Activated gamma-delta T cell (primary cell): ENCODE results near the gene GLG1.

Source experiments
- DNase-seq: peaks from one replicate; lab custom pipeline; 2025; lab: John Stamatoyannopoulos, UW

The GLG1 gene

DNA sequence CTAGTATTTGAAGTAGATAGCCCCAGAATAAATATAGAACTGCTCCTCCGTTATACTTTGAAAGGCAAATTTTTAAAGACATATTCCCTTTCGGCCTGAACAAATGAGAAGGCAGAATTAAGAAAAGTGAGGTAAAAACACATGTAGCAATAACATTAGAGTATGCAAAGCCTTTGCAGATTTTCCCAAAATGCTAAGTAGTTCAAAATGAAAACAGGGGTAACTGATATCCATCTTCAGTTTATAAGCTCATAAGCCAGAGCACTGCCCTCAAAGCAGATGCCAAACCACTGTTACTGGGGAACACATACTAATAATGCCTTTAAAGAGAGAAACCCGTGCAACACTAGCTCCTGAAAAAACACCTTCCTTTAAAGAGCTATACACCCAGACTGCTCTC, 134.4 kb downstream of the GLG1 start:
- DNase-seq: no peak

DNA sequence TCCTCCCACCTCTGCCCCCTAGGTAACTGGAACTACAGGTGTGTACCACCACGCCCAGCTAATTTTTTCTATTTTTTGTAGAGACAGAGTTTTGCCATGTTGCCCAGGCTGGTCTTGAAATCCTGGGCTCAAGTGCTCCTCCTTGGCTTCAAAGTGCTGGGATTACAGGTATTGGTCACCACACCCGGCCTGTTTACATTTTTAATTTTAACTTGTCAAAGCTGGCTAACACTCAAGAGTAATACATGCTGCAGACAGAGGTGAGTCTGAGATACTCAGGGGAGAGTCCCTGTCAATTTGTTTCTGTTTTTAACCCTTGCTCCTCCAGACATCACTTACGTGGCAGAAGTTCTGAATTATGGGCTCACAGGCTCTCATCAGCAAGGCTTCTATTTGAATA, 134.9 kb downstream of the GLG1 start:
- DNase-seq: no peak

DNA sequence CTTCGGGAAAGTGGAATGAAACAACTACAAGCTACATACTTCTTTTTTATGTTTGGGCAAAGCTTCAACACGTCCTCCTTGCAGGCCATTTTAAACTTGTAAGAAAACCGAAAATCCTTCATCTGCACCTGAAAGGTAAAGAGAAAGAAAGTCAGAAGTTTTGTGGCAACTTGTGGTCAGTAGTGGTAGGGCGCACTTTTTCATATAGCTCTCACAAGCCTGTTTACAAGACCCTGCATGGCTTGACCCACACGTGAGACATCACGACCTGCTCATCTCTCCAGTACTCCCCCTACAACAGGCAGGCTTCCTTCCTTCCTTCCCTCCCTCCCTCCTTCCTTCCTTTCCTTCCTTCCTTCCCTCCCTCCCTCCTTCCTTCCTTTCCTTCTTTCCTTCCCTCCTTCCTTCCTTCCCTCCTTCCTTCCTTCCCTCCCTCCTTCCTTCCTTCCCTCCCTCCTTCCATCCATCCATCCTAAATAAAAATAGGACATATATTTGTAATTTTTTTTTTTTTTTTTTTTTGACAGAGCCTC, 136.9 kb downstream of the GLG1 start:
- DNase-seq: no peak

DNA sequence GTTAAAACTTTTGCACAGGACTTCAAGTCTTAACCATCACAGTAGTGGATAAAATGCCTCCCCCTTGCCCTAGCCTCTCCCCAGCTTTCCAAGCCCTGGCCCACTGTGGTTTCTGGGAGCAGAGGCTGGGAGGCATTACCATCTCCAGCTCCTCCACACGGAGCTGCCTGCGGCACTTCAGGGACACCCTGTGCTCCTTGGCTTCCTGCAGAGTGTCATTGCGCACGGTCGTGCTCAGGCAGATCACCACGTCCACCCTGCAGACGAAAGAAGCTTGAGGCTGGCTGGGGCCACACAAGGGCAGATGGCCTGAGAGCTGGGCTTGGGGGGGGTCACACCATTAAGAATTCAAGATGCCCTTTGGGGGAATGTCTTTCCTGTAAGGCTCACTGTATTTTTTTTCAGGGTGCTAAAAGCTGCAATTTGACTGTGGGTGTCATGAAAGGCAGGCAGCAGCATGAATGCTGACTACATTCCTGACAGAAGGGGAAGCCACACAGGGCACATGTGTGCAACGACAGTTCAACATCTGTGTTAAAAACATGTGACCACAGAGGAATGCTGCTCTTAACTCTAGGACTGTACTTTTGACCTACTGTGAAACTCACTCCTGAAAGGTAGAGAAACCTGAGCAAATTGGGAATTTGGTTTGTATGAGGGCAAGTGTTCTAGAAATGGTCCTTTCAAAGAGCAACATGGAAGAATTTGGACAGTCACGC, 137.9 kb downstream of the GLG1 start:
- no peak for DNase-seq

DNA sequence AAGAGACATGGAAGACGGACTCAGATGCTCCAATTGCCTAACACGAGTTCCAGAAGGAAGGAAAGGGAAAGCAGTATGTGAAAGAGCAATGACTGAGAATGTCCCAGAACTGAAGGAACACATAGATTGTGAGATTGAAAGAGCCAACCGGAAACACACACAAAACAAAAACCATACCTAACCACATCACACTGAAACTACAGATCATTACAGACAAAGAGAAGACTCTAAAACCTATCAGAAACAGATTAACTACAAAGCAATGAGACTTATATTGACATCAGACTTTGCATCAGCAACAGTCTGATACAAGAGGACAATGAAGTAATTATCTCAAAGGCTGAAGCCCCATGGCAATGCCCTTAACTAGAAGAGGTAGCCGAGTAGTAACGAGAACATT, 140.0 kb downstream of the GLG1 start:
- DNase-seq: no peak

DNA sequence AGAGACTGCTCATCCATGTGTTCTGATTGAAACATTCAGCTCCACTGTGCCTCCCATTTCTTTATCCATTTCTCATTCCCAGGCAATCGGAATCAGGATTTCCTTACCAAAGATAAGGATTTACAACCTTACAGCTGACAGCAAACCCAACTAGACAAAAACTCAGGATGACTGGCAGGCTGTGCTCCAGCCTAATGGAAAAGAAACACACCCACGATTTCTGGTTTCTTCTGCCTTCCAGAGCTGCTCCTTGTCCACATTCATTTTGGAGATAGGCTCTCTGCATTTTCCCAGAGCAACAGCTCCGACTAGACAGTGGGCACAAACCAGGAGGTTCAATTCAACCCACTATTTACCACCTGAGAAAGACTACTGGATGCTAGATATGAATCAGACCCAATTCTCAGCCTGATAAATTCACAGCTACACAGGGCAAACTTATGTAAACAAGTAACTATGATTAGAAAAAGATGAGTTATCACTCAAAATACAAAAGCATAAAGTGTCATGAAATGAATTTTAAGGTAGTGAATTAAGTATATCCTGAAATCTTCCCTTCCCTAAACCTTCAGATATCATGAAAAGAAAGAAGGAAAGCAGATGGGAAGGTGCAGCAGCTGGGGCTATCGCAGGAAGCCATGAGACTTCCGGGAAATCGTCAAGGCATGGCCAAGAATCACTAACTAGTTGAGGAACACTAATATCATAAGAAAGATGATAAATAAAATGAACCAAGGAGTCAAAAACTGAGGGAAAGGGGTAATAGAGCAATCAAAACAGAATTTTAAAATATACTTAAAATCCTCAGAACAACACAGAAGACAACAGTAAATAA, 140.8 kb downstream of the GLG1 start:
- no peak for DNase-seq

DNA sequence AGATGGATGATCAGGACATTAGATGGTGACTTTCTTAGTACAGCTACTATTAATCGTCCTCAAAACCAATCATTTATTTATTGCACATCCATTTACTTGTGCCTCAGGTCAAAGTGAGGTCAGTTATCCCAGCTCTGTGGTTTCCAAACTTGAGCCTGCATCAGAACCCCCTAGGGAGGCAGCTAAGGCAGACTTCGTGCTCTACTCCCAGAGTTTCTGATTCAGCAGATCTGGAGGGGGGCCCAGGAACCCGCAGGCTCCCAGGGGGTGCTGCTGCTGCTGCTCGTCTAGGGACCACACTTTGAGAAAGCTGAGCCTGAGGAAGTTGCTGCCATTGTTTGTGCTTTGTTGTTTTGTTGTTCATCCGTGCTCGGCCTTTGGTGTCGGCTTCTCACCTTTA, 141.6 kb downstream of the GLG1 start:
- DNase-seq: no peak

DNA sequence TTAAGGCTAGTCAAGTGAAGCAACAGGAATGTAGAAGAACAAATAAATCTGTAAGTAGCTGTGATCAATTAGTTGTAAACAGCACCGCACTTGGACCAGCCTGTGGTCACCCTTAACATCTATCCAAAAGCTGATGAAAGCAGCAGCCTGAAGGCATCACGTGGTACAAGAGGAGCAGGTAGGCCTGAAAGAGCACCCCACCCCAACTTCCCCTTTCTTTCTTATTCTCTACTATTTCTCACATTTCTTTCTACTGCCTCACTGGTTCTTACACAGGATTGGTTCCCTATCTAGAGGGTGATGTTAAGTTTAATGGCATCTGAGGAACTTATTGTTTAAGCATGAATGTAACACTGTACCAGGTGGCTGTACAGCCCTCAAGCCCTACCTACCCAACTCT, 143.0 kb downstream of the GLG1 start:
- DNase-seq: no peak

DNA sequence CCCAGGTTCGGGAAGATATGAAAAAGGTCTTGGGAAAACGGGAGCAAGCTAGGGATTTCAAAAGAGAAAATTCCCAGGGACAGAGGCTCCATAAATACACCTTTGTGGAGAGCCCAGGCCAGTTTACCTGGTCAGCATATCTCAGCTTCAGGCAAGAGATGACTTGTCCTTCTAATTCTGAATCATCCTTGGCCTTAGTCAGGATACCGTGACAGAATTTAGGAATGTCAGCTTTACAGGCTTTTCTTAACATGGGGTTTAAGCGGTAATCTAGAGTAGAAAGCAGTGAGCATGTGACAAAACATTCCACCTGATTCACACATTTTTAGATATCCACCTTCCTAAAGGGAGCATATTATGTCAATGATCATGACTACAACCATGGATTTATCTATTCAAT, 144.6 kb downstream of the GLG1 start:
- no peak for DNase-seq

DNA sequence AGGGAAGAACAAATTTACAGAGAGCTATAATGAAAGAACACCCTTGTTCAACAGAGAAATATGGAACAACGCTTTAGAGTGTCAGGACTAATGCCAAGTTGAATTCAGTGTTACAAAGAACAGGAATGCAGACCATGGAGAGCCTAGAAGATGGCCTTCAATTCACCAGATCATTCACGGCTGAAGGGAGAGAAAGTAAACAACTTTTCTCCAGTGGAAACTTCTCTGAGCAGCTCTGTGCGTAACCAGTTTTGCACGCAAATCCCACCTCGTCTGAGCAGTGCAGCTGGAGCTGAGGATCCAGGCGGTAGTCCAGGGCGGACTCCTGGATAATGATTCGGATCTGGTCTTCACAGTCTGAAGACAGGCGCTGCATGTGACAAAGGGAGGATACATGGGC, 145.1 kb downstream of the GLG1 start:
- no peak for DNase-seq

DNA sequence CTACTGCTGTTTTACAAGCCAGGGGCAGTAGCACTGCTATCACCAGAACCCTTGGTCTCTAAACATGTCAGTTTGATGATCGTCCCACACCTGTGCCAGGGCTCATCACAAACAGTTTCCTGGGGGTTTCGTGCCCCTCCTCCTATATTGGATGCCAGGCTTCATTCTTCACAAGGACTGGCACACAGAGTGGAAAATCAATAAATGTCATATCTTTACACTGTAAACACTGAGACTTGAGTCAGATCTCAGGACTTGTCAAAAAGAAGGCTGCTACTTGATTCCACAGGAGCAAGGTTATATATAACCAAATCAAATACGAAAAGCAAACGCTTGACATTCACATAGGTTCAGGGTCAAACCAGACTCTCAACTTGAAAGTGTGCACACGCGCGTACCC, 146.4 kb downstream of the GLG1 start:
- no peak for DNase-seq

DNA sequence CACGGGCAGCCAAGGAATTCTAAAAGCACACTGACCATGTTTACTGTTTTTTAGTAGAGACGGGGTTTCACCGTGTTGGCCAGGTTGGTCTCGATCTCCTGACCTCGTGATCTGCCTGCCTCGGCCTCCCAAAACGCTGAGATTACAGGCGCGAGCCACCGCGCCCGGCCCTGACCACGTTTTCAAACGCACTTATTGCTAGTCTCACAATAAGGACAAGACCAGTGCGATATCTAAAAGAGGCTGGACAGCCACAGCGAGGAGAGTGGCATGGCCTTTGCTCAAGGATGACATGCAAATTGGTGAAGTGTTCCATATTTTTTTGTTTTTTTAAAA, 150.7 kb downstream of the GLG1 start:
- no peak for DNase-seq

DNA sequence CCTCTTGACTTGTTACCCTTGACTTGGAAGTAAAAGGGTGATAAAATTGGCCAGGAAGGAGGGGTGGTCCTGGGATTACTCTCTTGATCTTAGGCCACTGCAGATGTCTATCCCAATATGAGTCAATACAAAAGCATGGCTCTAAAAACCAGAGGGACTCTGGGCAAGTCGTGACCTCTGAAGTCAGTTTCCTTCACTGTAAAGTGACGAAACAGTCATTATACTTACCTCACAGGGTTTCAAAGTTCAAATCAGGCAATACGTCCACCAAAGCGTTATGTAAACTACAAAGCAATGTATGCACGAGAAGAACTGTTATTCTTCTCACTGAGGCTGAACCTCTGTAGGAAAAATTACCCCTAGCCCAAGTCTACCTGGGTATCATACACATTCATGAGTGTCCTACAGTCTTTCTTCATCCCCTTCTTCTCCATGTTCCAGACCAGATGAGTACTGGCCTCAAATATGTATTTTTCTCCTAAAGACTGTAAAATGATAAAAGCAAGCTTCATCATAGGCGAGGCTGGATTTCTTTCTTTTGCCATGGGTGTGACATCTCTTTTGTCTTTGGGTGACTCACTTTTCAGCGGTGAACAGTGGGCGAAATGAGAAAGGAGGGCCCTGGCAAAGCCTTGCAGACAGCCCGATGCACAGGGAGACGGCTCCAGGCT, 151.2 kb downstream of the GLG1 start:
- no peak for DNase-seq

DNA sequence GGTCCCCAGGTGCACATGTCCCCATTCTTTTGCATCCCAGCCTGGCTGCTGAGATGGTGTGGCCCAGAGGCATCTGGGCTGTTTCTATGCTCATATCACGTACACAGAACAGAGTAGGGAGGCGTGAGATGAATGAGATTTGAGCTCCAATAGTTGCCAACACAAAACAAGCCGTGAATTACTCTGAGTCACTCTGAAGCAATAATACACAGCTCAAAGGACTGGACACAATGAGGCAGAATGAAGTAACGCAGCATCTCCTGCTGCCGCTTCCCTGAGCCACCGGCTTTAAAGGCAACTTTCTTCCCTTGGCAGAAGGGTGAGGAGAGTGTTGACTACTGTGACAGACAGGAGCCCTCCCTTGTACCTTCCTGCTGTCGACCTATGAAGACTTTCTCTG, 151.7 kb downstream of the GLG1 start:
- no peak for DNase-seq

DNA sequence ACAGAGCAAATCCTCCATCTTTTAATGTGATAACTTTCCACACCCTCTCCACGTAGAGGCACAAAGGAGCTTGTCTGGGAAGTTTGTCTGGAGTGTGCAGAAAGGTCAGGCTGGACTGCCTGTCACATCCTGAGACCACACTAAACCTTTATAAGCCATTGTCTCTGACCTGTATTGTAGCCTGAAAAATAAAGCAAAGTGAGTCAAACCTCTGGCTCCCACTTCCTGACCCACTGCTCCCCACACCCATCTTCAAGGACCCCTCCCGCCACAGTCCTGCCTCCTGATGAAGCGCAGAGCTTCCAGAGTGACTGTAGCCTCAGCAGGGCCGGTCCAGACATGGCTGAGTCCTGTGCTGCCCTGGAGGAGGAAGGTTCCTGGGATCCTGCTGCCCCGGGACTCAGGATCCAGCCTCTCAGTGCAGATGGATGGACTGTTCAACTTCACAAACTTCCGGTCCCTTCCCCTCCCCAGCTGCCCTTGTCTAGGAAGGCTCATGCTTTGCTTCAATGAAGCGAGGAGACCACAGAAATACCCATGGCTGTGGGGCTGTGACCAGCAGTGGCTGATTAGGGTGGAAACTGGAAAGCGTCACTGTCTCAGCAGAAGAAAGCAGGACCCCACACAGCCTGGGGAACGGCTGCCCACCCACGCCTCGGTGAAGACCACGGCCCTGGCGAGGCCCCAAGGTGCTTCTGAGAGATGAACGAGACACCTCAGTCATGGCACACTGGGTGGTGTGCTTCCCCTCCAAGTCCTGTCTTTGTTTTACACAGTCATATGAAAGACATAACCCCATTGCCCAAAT, 154.8 kb downstream of the GLG1 start:
- no peak for DNase-seq

DNA sequence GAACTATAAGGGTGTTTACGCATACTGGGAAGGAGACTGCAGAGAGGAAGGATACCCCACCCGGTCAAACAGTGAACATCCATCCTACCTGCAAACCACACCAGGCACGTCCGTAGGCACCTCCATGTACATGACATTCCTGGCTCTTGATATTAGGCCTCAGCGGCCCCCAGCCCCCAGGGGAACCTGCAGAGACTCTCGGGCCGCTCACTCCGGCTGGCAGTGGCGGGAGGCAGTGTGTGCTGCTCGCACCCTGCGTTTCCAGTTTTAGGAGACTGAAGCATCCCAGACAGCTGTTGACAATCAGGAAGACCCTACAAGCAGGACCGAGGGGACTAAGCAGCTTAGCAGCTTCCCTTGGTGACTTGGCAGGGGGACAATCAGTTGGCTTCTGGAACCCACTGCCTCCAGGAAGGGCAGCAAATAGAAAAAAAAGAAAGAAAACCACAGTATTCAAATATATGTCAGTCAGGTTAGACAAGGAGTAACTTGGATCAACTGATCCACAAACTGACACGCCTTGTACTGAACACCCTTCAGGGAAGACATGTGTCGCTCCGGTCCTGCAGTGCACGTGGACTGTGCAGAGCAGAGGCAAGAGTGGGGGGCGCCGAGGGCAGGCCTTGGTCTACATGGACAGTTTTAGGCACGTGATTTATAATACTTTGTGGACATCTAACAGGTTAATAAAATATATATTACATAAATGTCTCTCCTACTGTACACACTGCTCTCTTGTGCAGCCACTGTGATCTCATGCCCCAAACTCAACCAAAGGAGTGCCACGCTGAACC, 155.8 kb downstream of the GLG1 start:
- DNase-seq: no peak

DNA sequence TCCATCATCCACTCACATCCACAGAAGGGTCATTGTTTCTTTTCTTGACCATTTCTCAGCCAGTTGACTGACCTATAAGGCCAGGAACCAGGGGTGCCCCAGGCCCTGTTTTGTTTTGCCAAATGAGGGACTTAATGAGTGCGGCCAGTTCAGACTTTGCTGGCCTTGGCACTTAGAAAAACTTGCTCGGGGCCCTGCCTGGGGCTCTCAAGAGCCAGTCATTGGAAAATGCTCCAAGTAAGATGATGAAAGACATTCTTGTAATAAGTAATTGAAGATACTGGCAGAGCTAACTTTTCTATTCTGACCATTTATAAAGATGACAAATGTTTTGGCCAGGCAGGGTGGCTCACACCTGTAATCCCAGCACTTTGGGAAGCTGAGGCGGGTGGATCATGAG, 156.7 kb downstream of the GLG1 start:
- DNase-seq: no peak

DNA sequence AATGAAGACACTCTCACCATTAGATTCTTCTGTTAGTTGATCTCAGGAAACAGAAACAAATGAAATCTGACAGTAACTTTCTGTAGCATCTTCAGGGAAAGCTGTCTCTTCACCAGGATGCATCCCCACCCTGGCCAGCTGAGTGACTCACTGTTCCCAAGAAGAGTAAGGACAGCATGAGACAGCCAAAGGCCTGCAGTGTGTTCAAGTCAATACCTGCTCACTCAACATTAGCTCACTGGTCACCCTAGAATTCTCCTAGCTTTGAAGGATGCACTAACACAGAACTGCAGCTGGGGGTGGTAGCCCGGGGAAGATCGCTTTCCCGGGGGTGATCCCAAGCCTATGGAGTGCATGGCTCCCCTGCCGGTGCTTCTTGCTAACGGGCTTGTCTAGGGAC, 157.4 kb downstream of the GLG1 start:
- DNase-seq: no peak

DNA sequence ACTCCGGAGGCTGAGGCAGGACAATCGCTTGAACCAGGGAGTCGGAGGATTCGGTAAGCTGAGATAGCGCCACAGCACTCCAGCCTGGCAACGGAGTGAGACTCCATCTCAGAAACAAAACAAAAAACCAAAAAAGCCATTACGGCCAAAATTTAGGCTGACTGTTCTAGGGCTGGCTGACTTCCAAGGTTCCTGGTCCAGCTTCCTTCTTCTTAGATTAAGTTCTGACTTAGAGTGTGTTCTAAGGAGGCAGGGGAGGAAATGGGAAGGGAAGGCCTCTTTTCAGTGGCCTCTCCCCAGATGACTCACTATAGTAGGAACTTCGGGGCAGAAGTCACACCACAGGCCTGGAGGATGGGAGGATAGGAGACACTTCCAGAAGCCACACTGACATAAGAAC, 157.9 kb downstream of the GLG1 start:
- DNase-seq: no peak

DNA sequence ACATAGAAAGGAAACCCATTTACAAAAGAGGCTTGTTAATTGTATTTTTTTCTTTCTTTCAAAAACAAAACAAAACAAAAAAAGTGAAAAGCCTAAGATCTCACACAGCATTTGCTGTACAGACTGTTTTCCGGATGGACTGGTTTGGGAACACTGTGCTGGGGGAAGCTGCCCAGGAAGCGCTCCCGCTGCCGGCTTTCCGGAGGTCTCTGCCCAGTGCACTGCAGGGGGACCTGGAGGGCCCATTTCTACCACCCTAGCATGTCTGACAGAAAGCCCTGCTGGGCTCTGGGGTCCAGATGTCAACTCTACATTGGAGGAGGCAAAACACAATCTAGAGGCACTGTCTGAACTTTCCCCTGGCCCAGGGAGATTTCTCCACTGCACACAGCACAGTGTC, 159.3 kb downstream of the GLG1 start:
- DNase-seq: no peak

DNA sequence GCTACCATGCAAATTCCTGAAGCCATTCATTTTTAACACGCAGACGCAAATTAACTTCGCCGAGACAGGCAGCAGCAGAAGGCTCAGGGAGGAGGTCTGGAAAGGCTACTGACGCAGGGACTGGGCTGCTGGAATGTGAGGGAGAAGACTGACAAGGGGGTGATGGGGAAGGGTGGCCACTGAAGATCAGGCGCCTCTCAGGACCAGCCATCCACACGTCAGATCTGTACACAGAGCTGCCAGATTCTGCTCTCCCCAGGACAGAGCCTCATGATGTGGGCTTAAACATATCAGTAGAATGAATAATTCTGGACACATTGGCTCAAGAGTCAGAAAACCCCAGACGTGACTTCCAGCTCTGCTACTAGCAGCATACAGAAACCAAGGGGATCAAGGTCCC, 160.0 kb downstream of the GLG1 start:
- no peak for DNase-seq
